ENCODE measurements around the gene GFY.

DNA sequence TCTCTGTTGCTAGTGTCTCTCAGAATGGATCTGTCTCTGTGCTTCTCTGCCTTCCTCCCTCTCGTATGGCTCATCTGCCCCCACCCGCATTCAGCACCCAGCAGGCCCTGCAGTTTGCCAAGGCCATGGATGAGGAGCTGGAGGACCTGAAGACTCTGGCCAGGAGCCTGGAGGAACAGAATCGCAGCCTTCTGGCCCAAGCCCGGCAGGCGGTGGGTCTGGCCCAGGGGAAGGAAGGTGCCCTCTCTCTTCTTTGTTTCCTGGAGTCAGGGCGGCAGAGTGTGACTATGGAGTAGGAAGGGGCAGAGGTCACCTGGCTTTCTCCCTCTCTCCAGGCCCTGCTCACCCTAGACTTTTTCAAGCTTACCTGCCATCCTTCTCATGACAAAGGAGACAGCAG, 26.3 kb upstream of the GFY start:
- TF ChIP-seq, protein P1, sequence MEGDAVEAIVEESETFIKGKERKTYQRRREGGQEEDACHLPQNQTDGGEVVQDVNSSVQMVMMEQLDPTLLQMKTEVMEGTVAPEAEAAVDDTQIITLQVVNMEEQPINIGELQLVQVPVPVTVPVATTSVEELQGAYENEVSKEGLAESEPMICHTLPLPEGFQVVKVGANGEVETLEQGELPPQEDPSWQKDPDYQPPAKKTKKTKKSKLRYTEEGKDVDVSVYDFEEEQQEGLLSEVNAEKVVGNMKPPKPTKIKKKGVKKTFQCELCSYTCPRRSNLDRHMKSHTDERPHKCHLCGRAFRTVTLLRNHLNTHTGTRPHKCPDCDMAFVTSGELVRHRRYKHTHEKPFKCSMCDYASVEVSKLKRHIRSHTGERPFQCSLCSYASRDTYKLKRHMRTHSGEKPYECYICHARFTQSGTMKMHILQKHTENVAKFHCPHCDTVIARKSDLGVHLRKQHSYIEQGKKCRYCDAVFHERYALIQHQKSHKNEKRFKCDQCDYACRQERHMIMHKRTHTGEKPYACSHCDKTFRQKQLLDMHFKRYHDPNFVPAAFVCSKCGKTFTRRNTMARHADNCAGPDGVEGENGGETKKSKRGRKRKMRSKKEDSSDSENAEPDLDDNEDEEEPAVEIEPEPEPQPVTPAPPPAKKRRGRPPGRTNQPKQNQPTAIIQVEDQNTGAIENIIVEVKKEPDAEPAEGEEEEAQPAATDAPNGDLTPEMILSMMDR (IDR thresholded peaks at IDR 0.05; ENCODE audit: insufficient read depth, low read depth, low read length), result no peak
- TF ChIP-seq EZH2 (IDR thresholded peaks at IDR 0.05; ENCODE audit: insufficient read depth, low read length), result no peak

Data from astrocyte (in vitro differentiated cells and primary cell).